Effector memory CD4-positive, alpha-beta T cell (primary cell): ENCODE measurements around the gene SIN3B.
"Not testable (repeated sequence)": the region's sequence is repeated elsewhere in the genome, so short reads cannot be mapped to it uniquely, and the experiment has no call there.

Experiments used
- DNase-seq, 3 donors: peaks; one replicate each; pipeline ENCODE4 v3.0.0-alpha.2; 2020
- H3K27ac ChIP-seq: 2 replicates; pipeline ENCODE4 v1.7.0; 2013; ENCODE audit warnings: mild to moderate bottlenecking, low read length, moderate library complexity; ENCODE audit not compliant: insufficient read depth, poor library complexity, severe bottlenecking
- H3K27me3 ChIP-seq: replicated peaks from 2 replicates; pipeline ENCODE4 v1.7.0; 2013; ENCODE audit warnings: mild to moderate bottlenecking, low read length; ENCODE audit not compliant: insufficient read depth, control insufficient read depth, poor library complexity, severe bottlenecking
- H3K36me3 ChIP-seq: 2 replicates; pipeline ENCODE4 v1.7.0; 2013; ENCODE audit warnings: mild to moderate bottlenecking, low read length, moderate library complexity; ENCODE audit not compliant: control insufficient read depth, insufficient read depth
- H3K4me1 ChIP-seq: 2 replicates; pipeline ENCODE4 v1.7.0; 2013; ENCODE audit warnings: low read length, mild to moderate bottlenecking; ENCODE audit not compliant: control insufficient read depth, insufficient read depth, poor library complexity, severe bottlenecking
- H3K4me3 ChIP-seq: 2 replicates; pipeline ENCODE4 v1.7.0; 2013; ENCODE audit warnings: low read length, low read depth, mild to moderate bottlenecking; ENCODE audit not compliant: insufficient read depth, poor library complexity, severe bottlenecking
- H3K9me3 ChIP-seq: 2 replicates; pipeline ENCODE4 v1.7.0; 2013; ENCODE audit warnings: mild to moderate bottlenecking, low read length, moderate library complexity; ENCODE audit not compliant: control insufficient read depth

Gene SIN3B

GRCh38 chr19:16797876-16798275, 31.3 kb upstream of the SIN3B start:
- Histone ChIP-seq H3K4me1 (no peaks in the 10 kb centered on the region), H3K9me3 (no peaks in the 10 kb centered on the region), H3K36me3 (no peaks in the 10 kb centered on the region), H3K4me3 (no peak overlapping the region), H3K27me3 (no peaks in the 10 kb centered on the region), H3K27ac (no peak overlapping the region)
- no peak for DNase-seq

- H3K4me3 ChIP-seq, H3K4me1 ChIP-seq, H3K27me3 ChIP-seq, H3K27ac ChIP-seq, DNase-seq, H3K36me3 ChIP-seq, H3K9me3 ChIP-seq: not testable (repeated sequence)
Observed at GRCh38 chr19:16798326-16798725, 30.9 kb upstream of the SIN3B start.

GRCh38 chr19:16799740-16800139, 29.5 kb upstream of the SIN3B start:
- no peak overlapping the region for H3K4me3 ChIP-seq
- H3K36me3 ChIP-seq: no peaks in the 10 kb centered on the region
- H3K27ac ChIP-seq: no peak overlapping the region
- H3K27me3 ChIP-seq: no peaks in the 10 kb centered on the region
- H3K4me1 ChIP-seq: no peaks in the 10 kb centered on the region
- H3K9me3 ChIP-seq: no peaks in the 10 kb centered on the region
- no peak for DNase-seq

GRCh38 chr19:16801600-16802013, 27.6 kb upstream of the SIN3B start:
- no peaks in the 10 kb centered on the region for H3K4me1 ChIP-seq
- DNase-seq: no peak
- no peak overlapping the region for H3K27ac ChIP-seq
- no peaks in the 10 kb centered on the region for H3K36me3 ChIP-seq
- H3K27me3 ChIP-seq: no peaks in the 10 kb centered on the region
- no peaks in the 10 kb centered on the region for H3K9me3 ChIP-seq
- H3K4me3 ChIP-seq: no peak overlapping the region

- no peaks in the 10 kb centered on the region for H3K9me3 ChIP-seq
- no peak overlapping the region for H3K27ac ChIP-seq
- DNase-seq: no peak
- no peak overlapping the region for H3K4me3 ChIP-seq
- H3K36me3 ChIP-seq: no peaks in the 10 kb centered on the region
- H3K4me1 ChIP-seq: no peaks in the 10 kb centered on the region
- H3K27me3 ChIP-seq: no peaks in the 10 kb centered on the region
Observed at GRCh38 chr19:16804176-16804575, 25.0 kb upstream of the SIN3B start.

GRCh38 chr19:16807549-16808284, 21.5 kb upstream of the SIN3B start:
- Histone ChIP-seq H3K4me3 (no peak overlapping the region), H3K9me3 (no peaks in the 10 kb centered on the region), H3K4me1 (no peaks in the 10 kb centered on the region), H3K27me3 (no peaks in the 10 kb centered on the region), H3K36me3 (no peaks in the 10 kb centered on the region), H3K27ac (no peak overlapping the region)
- DNase-seq: no peak

GRCh38 chr19:16814526-16815100, 14.6 kb upstream of the SIN3B start:
- DNase-seq: no peak
- Histone ChIP-seq H3K4me1 (no peaks in the 10 kb centered on the region), H3K27me3 (no peaks in the 10 kb centered on the region), H3K27ac (no peak overlapping the region), H3K36me3 (no peaks in the 10 kb centered on the region), H3K4me3 (no peak overlapping the region), H3K9me3 (no peaks in the 10 kb centered on the region)

- Histone ChIP-seq H3K9me3 (no peaks in the 10 kb centered on the region), H3K27me3 (no peaks in the 10 kb centered on the region), H3K4me1 (no peaks in the 10 kb centered on the region), H3K36me3 (no peaks in the 10 kb centered on the region), H3K4me3 (no peak overlapping the region), H3K27ac (no peak overlapping the region)
- DNase-seq: no peak
Observed at GRCh38 chr19:16820056-16820455, 9.1 kb upstream of the SIN3B start.

GRCh38 chr19:16821081-16821480, 8.1 kb upstream of the SIN3B start:
- DNase-seq: no peak

GRCh38 chr19:16822648-16823047, 6.5 kb upstream of the SIN3B start:
- no peak overlapping the region for H3K27ac ChIP-seq
- DNase-seq: no peak

More at GRCh38 chr19:16821081-16821480, 8.1 kb upstream of the SIN3B start:
- Histone ChIP-seq H3K4me1 (no peaks in the 10 kb centered on the region), H3K27me3 (no peaks in the 10 kb centered on the region), H3K36me3 (no peaks in the 10 kb centered on the region), H3K9me3 (no peaks in the 10 kb centered on the region), H3K4me3 (no peak overlapping the region), H3K27ac (no peak overlapping the region)

More at GRCh38 chr19:16822648-16823047, 6.5 kb upstream of the SIN3B start:
- no peaks in the 10 kb centered on the region for H3K4me1 ChIP-seq
- no peak overlapping the region for H3K4me3 ChIP-seq
- no peaks in the 10 kb centered on the region for H3K36me3 ChIP-seq
- no peaks in the 10 kb centered on the region for H3K9me3 ChIP-seq
- H3K27me3 ChIP-seq: no peaks in the 10 kb centered on the region
